Measurements from ENCODE around the gene HTATSF1.
A peak's percentile ranks its signal among the peaks of the same experiment; 100 is the strongest.

The HTATSF1 gene

GRCh38 chrX:136540226-136540625, 42.8 kb downstream of the HTATSF1 start:
- TF ChIP-seq, protein P1, sequence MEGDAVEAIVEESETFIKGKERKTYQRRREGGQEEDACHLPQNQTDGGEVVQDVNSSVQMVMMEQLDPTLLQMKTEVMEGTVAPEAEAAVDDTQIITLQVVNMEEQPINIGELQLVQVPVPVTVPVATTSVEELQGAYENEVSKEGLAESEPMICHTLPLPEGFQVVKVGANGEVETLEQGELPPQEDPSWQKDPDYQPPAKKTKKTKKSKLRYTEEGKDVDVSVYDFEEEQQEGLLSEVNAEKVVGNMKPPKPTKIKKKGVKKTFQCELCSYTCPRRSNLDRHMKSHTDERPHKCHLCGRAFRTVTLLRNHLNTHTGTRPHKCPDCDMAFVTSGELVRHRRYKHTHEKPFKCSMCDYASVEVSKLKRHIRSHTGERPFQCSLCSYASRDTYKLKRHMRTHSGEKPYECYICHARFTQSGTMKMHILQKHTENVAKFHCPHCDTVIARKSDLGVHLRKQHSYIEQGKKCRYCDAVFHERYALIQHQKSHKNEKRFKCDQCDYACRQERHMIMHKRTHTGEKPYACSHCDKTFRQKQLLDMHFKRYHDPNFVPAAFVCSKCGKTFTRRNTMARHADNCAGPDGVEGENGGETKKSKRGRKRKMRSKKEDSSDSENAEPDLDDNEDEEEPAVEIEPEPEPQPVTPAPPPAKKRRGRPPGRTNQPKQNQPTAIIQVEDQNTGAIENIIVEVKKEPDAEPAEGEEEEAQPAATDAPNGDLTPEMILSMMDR (conservative IDR thresholded peaks at IDR 0.05; ENCODE audit: control insufficient read depth, insufficient read depth, low read depth, low read length) = no peak
- no peak for DNase-seq (ENCODE audit: low read depth)
- no peak overlapping the region for H3K4me3 ChIP-seq (ENCODE audit: control insufficient read depth, low read depth, low read length)

DNA sequence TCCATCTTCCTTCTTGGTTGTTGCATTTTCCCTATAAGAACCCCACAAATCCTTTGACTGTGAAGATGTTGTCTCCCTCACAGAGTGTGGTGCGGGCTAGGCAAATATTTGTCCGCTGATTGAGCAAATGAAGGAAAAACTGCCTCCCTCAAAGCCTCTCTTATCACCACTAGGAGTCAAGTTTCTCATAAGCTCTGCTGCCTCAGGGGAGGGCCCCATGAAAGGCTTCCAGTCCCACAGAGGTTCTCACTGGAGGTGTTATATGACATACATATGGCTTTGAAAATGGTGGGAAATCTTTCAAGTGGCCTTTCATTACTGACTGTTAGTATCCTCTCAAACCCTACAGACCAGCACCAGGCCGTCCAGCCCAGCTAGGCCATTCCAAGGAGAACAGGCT, 43.9 kb downstream of the HTATSF1 start:
- DNase-seq (ENCODE audit: low read depth) = no peak
- TF ChIP-seq, protein P1 (conservative IDR thresholded peaks at IDR 0.05; ENCODE audit: control insufficient read depth, insufficient read depth, low read depth, low read length) = no peak
- H3K4me3 ChIP-seq (ENCODE audit: control insufficient read depth, low read depth, low read length) = no peak overlapping the region

DNA sequence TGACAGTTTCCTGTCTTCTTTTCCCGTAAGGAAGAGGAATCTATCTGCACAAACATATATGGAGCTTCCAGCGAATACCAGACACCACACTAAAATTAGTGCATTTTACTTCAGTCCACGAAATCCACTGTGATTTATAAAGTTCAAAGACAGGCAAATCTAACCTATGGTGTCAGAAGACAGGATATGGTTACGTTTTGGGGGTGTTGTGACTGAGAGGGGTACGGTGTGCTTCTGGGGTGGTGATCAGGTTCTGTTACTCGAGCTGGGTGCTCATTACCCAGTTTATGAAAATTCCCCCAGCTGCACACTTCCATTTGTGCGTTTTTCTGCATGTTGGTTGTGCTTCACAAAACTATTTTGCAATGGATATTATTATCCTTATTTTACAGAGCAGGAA, 44.9 kb downstream of the HTATSF1 start:
- H3K4me3 ChIP-seq (ENCODE audit: control insufficient read depth, low read depth, low read length) = no peak overlapping the region
- DNase-seq (ENCODE audit: low read depth) = no peak
- TF ChIP-seq, protein P1 (conservative IDR thresholded peaks at IDR 0.05; ENCODE audit: control insufficient read depth, insufficient read depth, low read depth, low read length) = no peak

DNA sequence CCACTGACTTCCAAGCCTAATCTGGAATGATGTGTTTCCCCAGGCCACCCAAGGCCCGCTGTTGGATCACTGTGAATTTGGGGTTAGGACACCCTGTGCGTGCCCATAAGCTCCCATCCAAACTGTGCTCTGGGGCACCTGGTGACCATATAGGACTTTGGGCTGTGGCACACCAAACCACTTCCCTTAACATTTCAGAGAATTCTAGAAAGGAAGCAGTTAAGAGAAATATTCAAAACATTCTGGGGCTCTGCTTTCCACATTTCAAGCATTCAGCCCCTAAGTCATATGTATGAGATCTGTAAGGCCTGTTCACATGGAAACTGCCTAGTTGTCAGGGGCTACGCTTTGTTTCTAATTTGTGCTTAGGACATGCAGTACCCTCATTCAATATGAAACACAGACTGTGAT, 49.0 kb downstream of the HTATSF1 start:
- DNase-seq (ENCODE audit: low read depth) = no peak
- H3K4me3 ChIP-seq (ENCODE audit: control insufficient read depth, low read depth, low read length) = no peak overlapping the region
- TF ChIP-seq, protein P1 (conservative IDR thresholded peaks at IDR 0.05; ENCODE audit: control insufficient read depth, insufficient read depth, low read depth, low read length) = no peak

DNA sequence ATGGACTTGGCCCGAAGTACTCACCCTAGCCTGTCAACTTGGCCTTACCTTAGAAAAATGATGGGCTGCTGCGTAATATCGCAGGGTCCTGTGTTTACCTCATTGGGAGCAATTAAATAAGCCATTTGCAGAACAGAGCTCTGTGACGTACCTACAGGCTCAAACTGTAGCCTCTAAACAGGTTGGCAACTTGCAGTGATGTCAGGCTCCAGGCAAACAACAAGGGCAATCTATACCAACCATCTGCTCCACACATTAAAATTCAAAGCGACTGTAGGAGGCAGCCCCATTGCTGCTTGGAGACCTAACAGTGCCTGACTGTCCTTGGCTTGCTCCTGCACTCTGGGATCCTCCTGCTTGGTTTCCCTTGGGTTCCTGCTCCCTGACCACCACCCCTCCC, 51.8 kb downstream of the HTATSF1 start:
- TF ChIP-seq, protein P1 (conservative IDR thresholded peaks at IDR 0.05; ENCODE audit: control insufficient read depth, insufficient read depth, low read depth, low read length) = no peak
- DNase-seq (ENCODE audit: low read depth) = no peak
- H3K4me3 ChIP-seq (ENCODE audit: control insufficient read depth, low read depth, low read length) = no peak overlapping the region

DNA sequence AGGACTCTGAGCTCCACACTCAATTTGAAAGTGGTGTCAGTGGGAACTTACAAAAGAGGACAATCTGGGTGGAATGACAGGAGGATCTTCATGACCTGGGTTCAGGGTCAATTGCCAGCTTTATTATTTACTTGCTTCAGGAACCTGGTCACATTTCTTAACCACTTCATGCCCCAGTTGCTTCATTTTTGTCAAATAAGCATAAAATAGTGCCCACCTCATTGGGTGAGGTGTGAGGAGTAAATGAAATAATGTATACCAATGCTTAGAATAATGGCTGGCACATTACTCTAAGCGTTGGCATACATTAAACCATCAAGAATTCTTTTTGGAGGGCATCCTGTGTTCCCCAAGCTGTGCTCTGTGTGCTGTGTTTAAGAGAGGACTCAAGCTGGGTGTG, 54.0 kb downstream of the HTATSF1 start:
- TF ChIP-seq, protein P1 (conservative IDR thresholded peaks at IDR 0.05; ENCODE audit: control insufficient read depth, insufficient read depth, low read depth, low read length) = no peak
- no peak overlapping the region for H3K4me3 ChIP-seq (ENCODE audit: control insufficient read depth, low read depth, low read length)
- DNase-seq (ENCODE audit: low read depth) = no peak

- H3K4me3 ChIP-seq (ENCODE audit: control insufficient read depth, low read depth, low read length) = no peak overlapping the region
- DNase-seq (ENCODE audit: low read depth) = peak; percentile 3
- TF ChIP-seq, protein P1 (conservative IDR thresholded peaks at IDR 0.05; ENCODE audit: control insufficient read depth, insufficient read depth, low read depth, low read length) = no peak
Measured at GRCh38 chrX:136555694-136556093, 58.3 kb downstream of the HTATSF1 start.
